WI38 (cell line): Measurements from ENCODE around the gene AKR7A3.
A peak's percentile ranks its signal among the peaks of the same experiment; 100 is the strongest.

Source experiments
- H3K4me3 ChIP-seq: 2 replicates; pipeline ENCODE4 v1.5.1; 2011; ENCODE audit warnings: low read depth, mild to moderate bottlenecking, control low read depth, low read length
- TF ChIP-seq, protein P1 (sequence below): IDR thresholded peaks from 2 replicates; pipeline ENCODE4 v1.5.1; 2012; ENCODE audit warnings: low read depth, mild to moderate bottlenecking, control low read depth, low read length

The AKR7A3 gene

GRCh38 chr1:19311503-19311930, 22.9 kb upstream of the AKR7A3 start:
- TF ChIP-seq, protein P1, sequence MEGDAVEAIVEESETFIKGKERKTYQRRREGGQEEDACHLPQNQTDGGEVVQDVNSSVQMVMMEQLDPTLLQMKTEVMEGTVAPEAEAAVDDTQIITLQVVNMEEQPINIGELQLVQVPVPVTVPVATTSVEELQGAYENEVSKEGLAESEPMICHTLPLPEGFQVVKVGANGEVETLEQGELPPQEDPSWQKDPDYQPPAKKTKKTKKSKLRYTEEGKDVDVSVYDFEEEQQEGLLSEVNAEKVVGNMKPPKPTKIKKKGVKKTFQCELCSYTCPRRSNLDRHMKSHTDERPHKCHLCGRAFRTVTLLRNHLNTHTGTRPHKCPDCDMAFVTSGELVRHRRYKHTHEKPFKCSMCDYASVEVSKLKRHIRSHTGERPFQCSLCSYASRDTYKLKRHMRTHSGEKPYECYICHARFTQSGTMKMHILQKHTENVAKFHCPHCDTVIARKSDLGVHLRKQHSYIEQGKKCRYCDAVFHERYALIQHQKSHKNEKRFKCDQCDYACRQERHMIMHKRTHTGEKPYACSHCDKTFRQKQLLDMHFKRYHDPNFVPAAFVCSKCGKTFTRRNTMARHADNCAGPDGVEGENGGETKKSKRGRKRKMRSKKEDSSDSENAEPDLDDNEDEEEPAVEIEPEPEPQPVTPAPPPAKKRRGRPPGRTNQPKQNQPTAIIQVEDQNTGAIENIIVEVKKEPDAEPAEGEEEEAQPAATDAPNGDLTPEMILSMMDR, result no peak
- peak overlapping the region; percentile 82 for H3K4me3 ChIP-seq

DNA sequence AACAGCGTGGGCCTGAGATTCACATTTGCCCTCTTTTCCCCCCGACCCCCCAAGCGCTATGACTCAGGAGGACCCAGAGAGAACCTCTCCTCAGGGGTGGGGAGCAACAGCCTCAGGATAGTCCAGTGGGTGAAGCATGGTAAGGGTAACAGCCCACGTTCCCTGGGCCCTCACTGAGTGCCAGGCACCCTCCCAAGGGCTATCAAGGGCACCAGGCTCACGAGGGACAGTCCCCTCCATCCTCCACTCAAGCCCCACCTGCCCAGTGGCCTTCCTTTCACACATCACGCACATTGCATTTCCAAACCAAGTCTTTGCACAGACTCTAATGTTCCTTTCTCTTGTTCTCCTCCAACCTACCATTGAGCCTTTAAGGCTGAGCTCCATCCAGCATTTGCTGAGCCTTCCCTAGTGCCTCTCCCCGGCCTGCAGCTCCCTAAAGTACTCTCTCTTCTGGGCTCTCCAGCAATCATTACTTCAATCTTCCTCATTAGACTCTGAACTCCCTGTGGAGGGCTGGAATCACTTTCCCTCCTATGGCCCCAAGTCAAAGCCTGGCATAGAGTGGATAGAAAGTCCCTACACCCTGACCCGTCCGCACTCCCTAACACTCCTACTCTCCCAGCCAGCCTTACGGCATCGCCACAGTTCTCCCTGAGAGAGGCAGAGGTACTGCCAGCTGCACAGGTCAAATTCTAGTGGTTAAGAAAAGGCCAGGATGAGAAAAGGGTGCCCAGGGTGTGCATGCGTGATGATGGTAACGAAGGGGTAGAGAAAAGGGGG, 22.3 kb upstream of the AKR7A3 start:
- TF ChIP-seq, protein P1, result no peak
- H3K4me3 ChIP-seq, result peak overlapping the region; percentile 82

DNA sequence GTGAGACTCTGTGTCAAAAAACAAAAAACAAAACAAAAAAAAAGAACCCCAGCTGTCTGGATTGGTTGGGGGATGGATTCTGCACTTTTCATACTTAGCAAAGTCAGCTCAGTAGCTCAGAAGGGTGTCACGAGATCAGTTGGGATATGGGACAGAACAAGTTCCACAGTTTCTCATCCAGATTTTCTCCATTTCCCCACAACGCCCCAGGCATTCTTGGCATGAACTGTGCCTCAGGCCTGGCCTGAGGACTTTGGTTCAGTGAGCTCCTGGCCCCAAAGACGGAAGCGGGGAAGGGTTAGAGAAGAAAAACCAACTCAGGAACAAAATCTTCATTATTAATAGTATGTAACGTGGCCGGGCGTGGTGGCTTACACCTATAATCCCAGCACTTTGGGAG, 21.5 kb upstream of the AKR7A3 start:
- no peak overlapping the region for H3K4me3 ChIP-seq
- TF ChIP-seq, protein P1, result no peak

DNA sequence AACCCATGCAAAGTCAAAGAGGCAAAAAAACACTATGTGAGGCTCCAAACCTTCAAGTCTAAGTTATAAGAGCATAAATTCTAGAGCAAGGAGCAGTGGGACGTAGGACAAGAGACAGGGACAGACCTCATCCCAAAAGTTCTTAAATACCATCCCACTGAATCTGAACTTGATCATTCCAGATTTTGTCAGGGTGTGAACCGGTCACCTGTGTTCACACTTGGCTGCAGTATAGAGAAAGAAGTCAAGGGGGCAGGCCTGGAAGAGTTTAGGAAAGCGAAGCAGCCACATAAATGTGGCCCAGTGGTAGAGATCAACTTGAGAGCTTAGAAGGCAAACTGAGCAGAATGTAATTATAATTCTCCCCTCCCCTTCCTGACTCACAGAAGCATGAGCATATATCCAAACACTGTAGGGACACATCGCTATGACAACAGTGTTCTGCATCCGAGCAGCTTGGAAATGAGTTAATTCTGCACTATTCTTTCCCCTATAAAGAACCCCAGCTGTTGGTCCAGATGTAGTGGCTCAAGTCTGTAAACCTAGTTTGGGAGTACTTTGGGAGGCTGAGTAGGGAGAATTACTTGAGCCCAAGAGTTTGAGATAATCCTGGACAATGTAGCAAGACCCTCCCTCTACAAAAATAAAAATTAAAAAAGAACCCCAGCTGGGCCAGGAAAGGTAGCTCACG, 20.7 kb upstream of the AKR7A3 start:
- TF ChIP-seq, protein P1, result no peak
- H3K4me3 ChIP-seq, result no peak overlapping the region

GRCh38 chr1:19308509-19308907, 19.9 kb upstream of the AKR7A3 start:
- H3K4me3 ChIP-seq, result no peak overlapping the region
- TF ChIP-seq, protein P1, result no peak

DNA sequence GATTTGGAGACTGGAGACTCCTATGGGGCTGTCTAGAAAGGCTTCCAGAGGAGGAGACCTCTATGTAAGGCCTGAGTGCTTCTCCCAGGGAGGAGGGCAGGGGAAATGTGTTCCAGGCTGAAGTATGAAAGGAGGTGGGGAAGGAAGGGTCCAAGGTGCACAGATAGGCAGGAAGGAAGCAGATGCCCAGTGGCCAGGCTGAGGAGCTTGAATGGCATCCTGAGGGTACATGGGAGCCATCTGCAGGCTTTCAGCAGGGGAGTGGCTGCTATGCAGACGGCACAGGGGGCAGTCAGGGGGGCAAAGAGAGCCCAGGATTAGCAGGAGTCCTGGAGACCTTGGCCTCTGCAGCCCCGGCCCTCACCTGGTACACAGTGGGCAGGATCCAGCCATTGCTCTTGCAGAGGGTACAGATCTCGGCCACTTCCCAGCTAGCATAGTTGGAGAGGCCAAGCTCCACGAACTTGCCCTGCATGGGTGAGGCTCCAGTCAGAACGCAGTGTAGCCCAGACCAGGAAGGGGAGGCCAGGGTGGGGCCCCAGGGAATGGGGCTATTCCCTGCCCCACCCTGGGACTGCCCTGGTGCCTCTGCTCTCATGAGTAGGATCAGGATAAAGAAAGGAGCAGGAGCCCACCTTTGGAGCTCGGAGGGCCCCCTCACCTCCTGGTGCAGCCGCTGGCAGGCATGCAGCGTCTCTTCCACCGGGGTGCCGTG, 19.4 kb upstream of the AKR7A3 start:
- TF ChIP-seq, protein P1, result no peak
- H3K4me3 ChIP-seq, result no peak overlapping the region

GRCh38 chr1:19306941-19307340, 18.4 kb upstream of the AKR7A3 start:
- TF ChIP-seq, protein P1, result no peak
- no peak overlapping the region for H3K4me3 ChIP-seq
